Measurements from ENCODE around the gene C4orf46. TPM values are rescaled to one million over a fixed set of nuclear protein-coding genes. Genes with fewer than 3 reads are reported as not detected.

Gene C4orf46
- polyA plus RNA-seq, 1 of the 3 experiments (the other 2 are of a cell fraction): 7.0 TPM

DNA sequence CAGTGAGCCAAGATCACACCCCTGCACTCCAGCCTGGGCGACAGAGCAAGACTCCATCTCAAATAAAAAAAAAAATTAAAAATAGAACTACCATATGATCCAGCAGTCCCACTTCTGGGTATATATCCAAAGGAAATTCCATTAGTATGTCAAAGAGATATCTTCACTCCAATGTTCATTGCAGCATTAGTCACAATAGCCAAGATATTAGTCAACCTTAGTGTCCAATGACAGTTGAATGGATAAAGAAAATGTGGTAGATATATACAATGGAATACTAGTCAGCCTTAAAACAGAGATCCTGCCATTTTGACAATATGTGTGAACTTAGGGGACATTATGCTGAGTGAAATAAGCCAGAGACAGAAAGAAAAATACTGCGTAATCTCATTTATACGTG, 49.4 kb downstream of the C4orf46 start:
- ChIA-PET CTCF (interaction anchor here (2.2 kb wide), 1 partner anchor 367 kb away, joined by 12 read pairs; no protein-coding TSS in a partner anchor), POLR2A (no interaction called here)
- H4K20me1 ChIP-seq (ENCODE audit: insufficient read depth): no peaks in the 10 kb centered on the region
- no peaks in the 10 kb centered on the region for H3F3A ChIP-seq (replicated peaks; ENCODE audit: insufficient read depth)
- no peak overlapping the region for H3K27ac ChIP-seq (ENCODE audit: low read depth in 2 of 2, low read length in 1 of 2)
- H3K9me3 ChIP-seq: no peaks in the 10 kb centered on the region
- H3K36me3 ChIP-seq (replicated peaks in 1 of 2; ENCODE audit: control insufficient read depth in 1 of 2, insufficient read depth in 2 of 2, low read length in 1 of 2): no peaks in the 10 kb centered on the region
- H3K4me3 ChIP-seq (ENCODE audit: low read depth in 2 of 2, low read length in 1 of 2): no peak overlapping the region
- no peaks in the 10 kb centered on the region for H3K27me3 ChIP-seq (ENCODE audit: insufficient read depth)
- H2AFZ ChIP-seq (ENCODE audit: low read depth): no peak overlapping the region
- H3K4me2 ChIP-seq: no peak overlapping the region
- 75% methylated on average over 3 of the region's 3 CpGs for WGBS (ENCODE audit: low lambda C conversion rate)
- no peaks in the 10 kb centered on the region for H3K79me2 ChIP-seq (ENCODE audit: insufficient read depth)
- DNase-seq: no peak
- no peaks in the 10 kb centered on the region for H3K4me1 ChIP-seq (ENCODE audit: control insufficient read depth in 1 of 2, insufficient read depth in 2 of 2, low read depth in 1 of 2, low read length in 1 of 2)
- TF ChIP-seq RFX5 (IDR thresholded peaks at IDR 0.05; ENCODE audit: low read length) (no peak), NRF1 (IDR thresholded peaks at IDR 0.05; ENCODE audit: low read depth, low read length) (no peak), SIN3A (IDR thresholded peaks at IDR 0.05; ENCODE audit: borderline replicate concordance, low read depth, low read length) (no peak), FOXJ3 (CRISPR knock-in tag; IDR thresholded peaks at IDR 0.05) (no peak), MXI1 (IDR thresholded peaks at IDR 0.05; ENCODE audit: low read depth, low read length) (no peak), CHD2 (IDR thresholded peaks at IDR 0.05; ENCODE audit: low read length, partially characterized antibody) (no peak), YY1 (IDR thresholded peaks at IDR 0.05; ENCODE audit: low read depth) (no peak), EP300 (IDR thresholded peaks at IDR 0.05; ENCODE audit: borderline replicate concordance in 1 of 2, low read depth in 1 of 2, low read length in 1 of 2) (no peak), SMC3 (IDR thresholded peaks at IDR 0.05; ENCODE audit: low read depth, low read length) (no peak), EZH2phosphoT487 (IDR thresholded peaks at IDR 0.05; ENCODE audit: borderline replicate concordance, low read depth) (no peak)
- TF ChIP-seq, protein P1, sequence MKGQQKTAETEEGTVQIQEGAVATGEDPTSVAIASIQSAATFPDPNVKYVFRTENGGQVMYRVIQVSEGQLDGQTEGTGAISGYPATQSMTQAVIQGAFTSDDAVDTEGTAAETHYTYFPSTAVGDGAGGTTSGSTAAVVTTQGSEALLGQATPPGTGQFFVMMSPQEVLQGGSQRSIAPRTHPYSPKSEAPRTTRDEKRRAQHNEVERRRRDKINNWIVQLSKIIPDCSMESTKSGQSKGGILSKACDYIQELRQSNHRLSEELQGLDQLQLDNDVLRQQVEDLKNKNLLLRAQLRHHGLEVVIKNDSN (IDR thresholded peaks at IDR 0.05; ENCODE audit: borderline replicate concordance, low read depth): no peak
- H3K9me2 ChIP-seq: no peaks in the 10 kb centered on the region
- H3K9ac ChIP-seq: no peak overlapping the region

GRCh38 chr4:158621729-158622128, 50.0 kb downstream of the C4orf46 start:
- no peak for DNase-seq
- no peaks in the 10 kb centered on the region for H3K79me2 ChIP-seq (ENCODE audit: insufficient read depth)
- no peaks in the 10 kb centered on the region for H3K9me2 ChIP-seq
- no peaks in the 10 kb centered on the region for H3K36me3 ChIP-seq (replicated peaks in 1 of 2; ENCODE audit: control insufficient read depth in 1 of 2, insufficient read depth in 2 of 2, low read length in 1 of 2)
- H3K4me1 ChIP-seq (ENCODE audit: control insufficient read depth in 1 of 2, insufficient read depth in 2 of 2, low read depth in 1 of 2, low read length in 1 of 2): no peaks in the 10 kb centered on the region
- ChIA-PET CTCF (interaction anchor here (2.0 to 2.2 kb wide), 2 partner anchors 361 to 367 kb away, joined by 9 to 12 read pairs; no protein-coding TSS in a partner anchor), POLR2A (no interaction called here)
- TF ChIP-seq NRF1 (IDR thresholded peaks at IDR 0.05; ENCODE audit: low read depth, low read length) (no peak), TEAD4 (IDR thresholded peaks at IDR 0.05; ENCODE audit: borderline replicate concordance, insufficient read depth) (no peak), MXI1 (IDR thresholded peaks at IDR 0.05; ENCODE audit: low read depth, low read length) (no peak), EP300 (IDR thresholded peaks at IDR 0.05; ENCODE audit: borderline replicate concordance in 1 of 2, low read depth in 1 of 2, low read length in 1 of 2) (no peak), RXRA (IDR thresholded peaks at IDR 0.05; ENCODE audit: borderline replicate concordance, low read depth) (no peak)
- no peak overlapping the region for H3K4me3 ChIP-seq (ENCODE audit: low read depth in 2 of 2, low read length in 1 of 2)
- no peak overlapping the region for H2AFZ ChIP-seq (ENCODE audit: low read depth)
- H3F3A ChIP-seq (replicated peaks; ENCODE audit: insufficient read depth): no peaks in the 10 kb centered on the region
- no peak overlapping the region for H3K4me2 ChIP-seq
- no peaks in the 10 kb centered on the region for H4K20me1 ChIP-seq (ENCODE audit: insufficient read depth)
- H3K9ac ChIP-seq: no peak overlapping the region
- H3K9me3 ChIP-seq: no peaks in the 10 kb centered on the region
- no peak overlapping the region for H3K27ac ChIP-seq (ENCODE audit: low read depth in 2 of 2, low read length in 1 of 2)
- no peaks in the 10 kb centered on the region for H3K27me3 ChIP-seq (ENCODE audit: insufficient read depth)
- WGBS (ENCODE audit: low lambda C conversion rate): 60% methylated on average over 4 of the region's 4 CpGs

All from SK-N-SH (cell line).